AG20443 (cell line): ENCODE results near the gene GRM7.

Experiments used
- DNase-seq: peaks from one replicate; pipeline ENCODE4 v3.0.0; 2012; ENCODE audit warnings: low spot score, mixed read lengths

The GRM7 gene

GRCh38 chr3:7400360-7400759 is 539.4 kb downstream of the GRM7 start:
- no peak for DNase-seq

- DNase-seq, result no peak
Measured at GRCh38 chr3:7401418-7401817, 540.5 kb downstream of the GRM7 start.

GRCh38 chr3:7407107-7407506 is 546.2 kb downstream of the GRM7 start:
- no peak for DNase-seq

- DNase-seq, result no peak
Measured at GRCh38 chr3:7410782-7411181, 549.9 kb downstream of the GRM7 start.

- no peak for DNase-seq
Measured at GRCh38 chr3:7421065-7421464, 560.1 kb downstream of the GRM7 start.

- no peak for DNase-seq
Measured at GRCh38 chr3:7423036-7423435, 562.1 kb downstream of the GRM7 start.

- DNase-seq, result no peak
Measured at GRCh38 chr3:7423995-7424394, 563.1 kb downstream of the GRM7 start.

GRCh38 chr3:7428206-7428718 is 567.3 kb downstream of the GRM7 start:
- DNase-seq, result no peak

- no peak for DNase-seq
Measured at GRCh38 chr3:7432610-7433009, 571.7 kb downstream of the GRM7 start.

GRCh38 chr3:7433073-7433472 is 572.2 kb downstream of the GRM7 start:
- DNase-seq, result no peak

- DNase-seq, result no peak
Measured at GRCh38 chr3:7436542-7436941, 575.6 kb downstream of the GRM7 start.

GRCh38 chr3:7437231-7437630 is 576.3 kb downstream of the GRM7 start:
- DNase-seq, result no peak

GRCh38 chr3:7439101-7439680 is 578.3 kb downstream of the GRM7 start:
- DNase-seq, result no peak

- DNase-seq, result no peak
Measured at GRCh38 chr3:7444886-7445285, 584.0 kb downstream of the GRM7 start.

GRCh38 chr3:7445331-7445730 is 584.4 kb downstream of the GRM7 start:
- no peak for DNase-seq

GRCh38 chr3:7447197-7447769 is 586.4 kb downstream of the GRM7 start:
- no peak for DNase-seq

GRCh38 chr3:7456386-7456785 is 595.5 kb downstream of the GRM7 start:
- DNase-seq, result no peak

- no peak for DNase-seq
Measured at GRCh38 chr3:7461202-7461825, 600.4 kb downstream of the GRM7 start.

GRCh38 chr3:7469866-7470265 is 609.0 kb downstream of the GRM7 start:
- no peak for DNase-seq

- DNase-seq, result no peak
Measured at GRCh38 chr3:7484636-7485035, 623.7 kb downstream of the GRM7 start.

- DNase-seq, result no peak
Measured at GRCh38 chr3:7487763-7488162, 626.8 kb downstream of the GRM7 start.

- DNase-seq, result no peak
Measured at GRCh38 chr3:7489417-7489816, 628.5 kb downstream of the GRM7 start.

GRCh38 chr3:7498715-7499114 is 637.8 kb downstream of the GRM7 start:
- DNase-seq, result no peak

GRCh38 chr3:7503431-7503830 is 642.5 kb downstream of the GRM7 start:
- no peak for DNase-seq
